ENCODE data around the gene KLK15. TPM values are rescaled to one million over a fixed set of nuclear protein-coding genes. Genes with fewer than 3 reads are reported as not detected.

KLK15 gene
- total RNA-seq, 1 experiment from 2014 or later, result not detected

DNA sequence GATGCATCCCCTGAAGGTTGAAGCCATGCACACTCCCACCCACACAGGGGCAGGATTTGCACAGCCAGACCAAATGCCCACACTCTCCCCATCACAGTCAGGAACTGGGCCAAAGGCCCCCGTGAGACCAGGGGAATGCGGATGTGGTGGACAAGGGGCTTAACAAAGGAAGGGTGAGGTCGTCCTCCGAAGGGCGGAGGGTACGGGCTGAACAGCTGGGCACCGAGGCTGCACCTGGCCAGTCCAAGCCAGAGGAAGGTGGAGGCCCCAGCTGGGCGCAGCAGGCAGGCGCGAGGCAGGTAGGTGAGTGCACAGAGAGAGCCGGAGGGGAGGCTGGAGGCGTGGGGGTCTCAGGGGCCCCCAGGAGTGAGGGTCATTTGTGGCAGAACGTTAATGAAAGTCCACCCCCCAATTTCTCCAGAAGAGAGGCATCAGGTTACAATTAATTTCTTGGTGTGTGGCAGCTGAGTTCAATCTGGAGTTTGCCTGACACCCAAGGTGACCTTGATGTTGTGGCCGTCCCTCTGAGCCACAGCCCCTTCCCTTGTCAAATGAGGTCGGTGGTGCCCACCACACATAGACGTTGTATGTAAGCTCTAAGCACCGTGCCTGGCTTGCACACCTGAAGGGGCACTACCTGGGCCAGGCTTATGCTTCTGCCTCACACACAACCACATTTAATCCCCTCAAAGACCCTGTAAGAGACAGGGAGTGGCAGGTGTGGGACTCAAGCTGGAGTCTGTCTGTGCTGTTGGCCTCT, 2.9 kb downstream of the KLK15 start:
- TF ChIP-seq, protein P1, sequence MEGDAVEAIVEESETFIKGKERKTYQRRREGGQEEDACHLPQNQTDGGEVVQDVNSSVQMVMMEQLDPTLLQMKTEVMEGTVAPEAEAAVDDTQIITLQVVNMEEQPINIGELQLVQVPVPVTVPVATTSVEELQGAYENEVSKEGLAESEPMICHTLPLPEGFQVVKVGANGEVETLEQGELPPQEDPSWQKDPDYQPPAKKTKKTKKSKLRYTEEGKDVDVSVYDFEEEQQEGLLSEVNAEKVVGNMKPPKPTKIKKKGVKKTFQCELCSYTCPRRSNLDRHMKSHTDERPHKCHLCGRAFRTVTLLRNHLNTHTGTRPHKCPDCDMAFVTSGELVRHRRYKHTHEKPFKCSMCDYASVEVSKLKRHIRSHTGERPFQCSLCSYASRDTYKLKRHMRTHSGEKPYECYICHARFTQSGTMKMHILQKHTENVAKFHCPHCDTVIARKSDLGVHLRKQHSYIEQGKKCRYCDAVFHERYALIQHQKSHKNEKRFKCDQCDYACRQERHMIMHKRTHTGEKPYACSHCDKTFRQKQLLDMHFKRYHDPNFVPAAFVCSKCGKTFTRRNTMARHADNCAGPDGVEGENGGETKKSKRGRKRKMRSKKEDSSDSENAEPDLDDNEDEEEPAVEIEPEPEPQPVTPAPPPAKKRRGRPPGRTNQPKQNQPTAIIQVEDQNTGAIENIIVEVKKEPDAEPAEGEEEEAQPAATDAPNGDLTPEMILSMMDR (IDR thresholded peaks at IDR 0.05; ENCODE audit: unreplicated experiment), result no peak
- Mint-ChIP-seq H3K9me3 (ENCODE audit: low read depth, unreplicated experiment) (no peaks in the 10 kb centered on the region), H3K27ac (ENCODE audit: unreplicated experiment) (no peak overlapping the region), H3K27me3 (ENCODE audit: unreplicated experiment) (peaks cover 76% of the 10 kb centered on the region), H3K4me1 (ENCODE audit: low read depth, unreplicated experiment) (no peaks in the 10 kb centered on the region), H3K4me3 (ENCODE audit: low read depth, unreplicated experiment) (no peak overlapping the region), H3K36me3 (ENCODE audit: insufficient read depth, unreplicated experiment) (peaks cover 1% of the 10 kb centered on the region)
- no TSS peak for BruUV-seq (replicated peaks)
- DNase-seq, result no peak
- intact Hi-C loops (cut with micrococcal nuclease; ENCODE audit: unreplicated experiment), result no loop called here
- CTCF ChIA-PET, result no interaction called here

GRCh38 chr19:50829801-50830200, 3.6 kb downstream of the KLK15 start:
- no peaks in the 10 kb centered on the region for H3K4me1 Mint-ChIP-seq (ENCODE audit: low read depth, unreplicated experiment)
- no peaks in the 10 kb centered on the region for H3K9me3 Mint-ChIP-seq (ENCODE audit: low read depth, unreplicated experiment)
- BruUV-seq (replicated peaks), result no TSS peak
- H3K36me3 Mint-ChIP-seq (ENCODE audit: insufficient read depth, unreplicated experiment), result no peaks in the 10 kb centered on the region
- intact Hi-C loops (cut with micrococcal nuclease; ENCODE audit: unreplicated experiment), result no loop called here
- CTCF ChIA-PET, result no interaction called here
- no peak overlapping the region for H3K27ac Mint-ChIP-seq (ENCODE audit: unreplicated experiment)
- no peak overlapping the region for H3K4me3 Mint-ChIP-seq (ENCODE audit: low read depth, unreplicated experiment)
- peaks cover 76% of the 10 kb centered on the region for H3K27me3 Mint-ChIP-seq (ENCODE audit: unreplicated experiment)
- DNase-seq, result no peak
- TF ChIP-seq, protein P1 (IDR thresholded peaks at IDR 0.05; ENCODE audit: unreplicated experiment), result no peak

DNA sequence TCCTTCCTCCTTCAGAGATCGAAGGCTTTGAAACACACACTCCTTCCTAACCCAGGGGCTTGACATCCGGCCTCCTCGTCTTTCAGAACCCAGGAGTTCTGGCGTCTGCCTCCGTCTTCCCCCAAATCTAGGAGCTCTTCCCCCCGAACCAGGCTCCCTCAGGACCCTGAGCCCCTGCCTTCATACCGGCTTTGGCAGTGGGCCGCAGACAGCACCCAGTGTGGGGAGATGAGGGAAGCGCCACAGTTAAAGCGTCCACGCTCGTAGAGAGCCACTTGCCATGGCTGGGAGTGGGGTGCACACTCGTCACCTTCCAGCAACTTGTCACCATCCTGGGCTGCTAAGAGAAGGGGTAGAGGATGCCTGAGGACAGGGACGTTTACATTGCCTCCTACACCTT, 5.9 kb downstream of the KLK15 start:
- TF ChIP-seq, protein P1 (IDR thresholded peaks at IDR 0.05; ENCODE audit: unreplicated experiment), result no peak
- intact Hi-C loops (cut with micrococcal nuclease; ENCODE audit: unreplicated experiment), result no loop called here

GRCh38 chr19:50826492-50827240, 6.7 kb downstream of the KLK15 start:
- Mint-ChIP-seq H3K27ac (ENCODE audit: unreplicated experiment) (no peak overlapping the region), H3K9me3 (ENCODE audit: low read depth, unreplicated experiment) (no peaks in the 10 kb centered on the region), H3K36me3 (ENCODE audit: insufficient read depth, unreplicated experiment) (no peaks in the 10 kb centered on the region), H3K27me3 (ENCODE audit: unreplicated experiment) (peaks cover 74% of the 10 kb centered on the region), H3K4me1 (ENCODE audit: low read depth, unreplicated experiment) (no peaks in the 10 kb centered on the region), H3K4me3 (ENCODE audit: low read depth, unreplicated experiment) (no peak overlapping the region)
- DNase-seq, result no peak
- TF ChIP-seq, protein P1 (IDR thresholded peaks at IDR 0.05; ENCODE audit: unreplicated experiment), result no peak
- CTCF ChIA-PET, result no interaction called here
- no TSS peak for BruUV-seq (replicated peaks)
- intact Hi-C loops (cut with micrococcal nuclease; ENCODE audit: unreplicated experiment), result no loop called here

More for the DNA sequence above, 5.9 kb downstream of the KLK15 start:
- Mint-ChIP-seq H3K27ac (ENCODE audit: unreplicated experiment) (no peak overlapping the region), H3K4me1 (ENCODE audit: low read depth, unreplicated experiment) (no peaks in the 10 kb centered on the region), H3K4me3 (ENCODE audit: low read depth, unreplicated experiment) (no peak overlapping the region), H3K9me3 (ENCODE audit: low read depth, unreplicated experiment) (no peaks in the 10 kb centered on the region), H3K27me3 (ENCODE audit: unreplicated experiment) (peaks cover 74% of the 10 kb centered on the region), H3K36me3 (ENCODE audit: insufficient read depth, unreplicated experiment) (no peaks in the 10 kb centered on the region)
- BruUV-seq (replicated peaks), result no TSS peak
- no peak for DNase-seq
- CTCF ChIA-PET, result no interaction called here

Measured in Calu3 (cell line).